B cell (primary cell): ENCODE data around the gene SMIM13. TPM values are rescaled to one million over a fixed set of nuclear protein-coding genes. Genes with fewer than 3 reads are reported as not detected.

Experiments used
- ATAC-seq: fragments of 200-7000 bp; cut with Tn5 transposase; one replicate; pipeline ENCODE4 v1.10.0; 2021; ENCODE audit warnings: low read depth, mild to moderate bottlenecking, moderate number of reproducible peaks, moderate library complexity
- CTCF ChIA-PET: fragments of 350-600 bp; sonication (Branson Sonifier 250); formaldehyde crosslinking; loops from one replicate; lab custom pipeline; 2021; ENCODE audit warnings: antibody characterized with exemption, inconsistent platforms; lab: Charles Lee
- POLR2A ChIA-PET: fragments of 350-600 bp; sonication (Branson Sonifier 250); formaldehyde crosslinking; loops from one replicate; lab custom pipeline; 2021; ENCODE audit warnings: antibody characterized with exemption; lab: Charles Lee
- DNase-seq: peaks from one replicate; pipeline ENCODE4 v3.0.0; 2013
- H2AFZ ChIP-seq: 2 replicates; pipeline ENCODE4 v1.6.1; 2012; ENCODE audit warnings: mild to moderate bottlenecking, low read depth, low read length; ENCODE audit not compliant: insufficient read depth, poor library complexity, severe bottlenecking
- H3K27ac ChIP-seq, 2 donors: 1 replicate in 1 of 2; 2 replicates in 1 of 2; pipeline ENCODE4 v1.5.1; 2012 to 2013; ENCODE audit warnings: low read length in 2 of 2, mild to moderate bottlenecking in 2 of 2, moderate library complexity in 1 of 2
- H3K27me3 ChIP-seq, 4 experiments: fragments of 200-600 bp in 1 of 4; sonication (generic) in 1 of 4; replicated peaks in 1 of 4; 1 replicate in 2 of 4; 2 replicates in 2 of 4; pipeline versions ENCODE4 v1.6.1 to v1.7.0; 2013 to 2016; ENCODE audit warnings: low read length in 3 of 4, mild to moderate bottlenecking in 2 of 4, mixed read lengths in 1 of 4, moderate library complexity in 1 of 4; ENCODE audit not compliant: insufficient read depth in 4 of 4, control insufficient read depth in 3 of 4; ENCODE audit errors: control extremely low read depth in 1 of 4
- H3K36me3 ChIP-seq, 2 experiments: replicated peaks in 1 of 2; 1 replicate in 1 of 2; 2 replicates in 1 of 2; pipeline versions ENCODE4 v1.6.1 to v1.7.1; 2013; ENCODE audit warnings: low read length in 1 of 2; ENCODE audit not compliant: insufficient read depth in 2 of 2, control insufficient read depth in 1 of 2; ENCODE audit errors: control extremely low read depth in 1 of 2, extremely low read depth in 1 of 2
- H3K4me1 ChIP-seq, 2 donors: fragments of 200-600 bp in 1 of 2; sonication (generic) in 1 of 2; 1 replicate in 1 of 2; 2 replicates in 1 of 2; pipeline versions ENCODE4 v1.5.1 to v1.6.1; 2013 to 2017; ENCODE audit warnings: low read length in 2 of 2; ENCODE audit not compliant: control insufficient read depth in 2 of 2, insufficient read depth in 2 of 2
- H3K4me2 ChIP-seq: replicated peaks from 2 replicates; pipeline ENCODE3; 2012; ENCODE audit warnings: mild to moderate bottlenecking, low read depth, low read length; ENCODE audit not compliant: poor library complexity, severe bottlenecking
- H3K4me3 ChIP-seq, 5 experiments: fragments of 200-600 bp in 1 of 5; sonication (generic) in 1 of 5; 1 replicate in 3 of 5; 2 replicates in 2 of 5; pipeline versions ENCODE4 v1.5.1 to v1.7.0; 2011 to 2016; ENCODE audit warnings: low read length in 4 of 5, mild to moderate bottlenecking in 4 of 5, low read depth in 2 of 5, control low read depth in 1 of 5, moderate library complexity in 1 of 5; ENCODE audit not compliant: insufficient read depth in 1 of 5; ENCODE audit errors: control extremely low read depth in 1 of 5, extremely low read depth in 1 of 5
- H3K79me2 ChIP-seq: fragments of 200-600 bp; sonication (generic); one replicate; pipeline ENCODE4 v1.6.0; 2016; ENCODE audit warnings: low read length; ENCODE audit not compliant: control insufficient read depth, insufficient read depth
- H3K9ac ChIP-seq: fragments of 200-600 bp; sonication (generic); 2 replicates; pipeline ENCODE4 v1.6.1; 2017; ENCODE audit warnings: mild to moderate bottlenecking, low read length, moderate library complexity
- H3K9me3 ChIP-seq, 3 donors: one replicate each; pipeline versions ENCODE4 v1.6.1 to v1.7.1; 2013; ENCODE audit warnings: low read length in 2 of 3; ENCODE audit not compliant: control insufficient read depth in 2 of 3, insufficient read depth in 1 of 3; ENCODE audit errors: control extremely low read depth in 1 of 3
- H4K20me1 ChIP-seq: 2 replicates; pipeline ENCODE4 v1.6.0; 2012; ENCODE audit warnings: mild to moderate bottlenecking, low read length; ENCODE audit not compliant: insufficient read depth, control insufficient read depth, poor library complexity, severe bottlenecking
- H3K27ac Mint-ChIP-seq: one replicate; pipeline ENCODE4 v1.8.0; 2021; ENCODE audit warnings: mixed read lengths
- H3K27me3 Mint-ChIP-seq: one replicate; pipeline ENCODE4 v1.8.0; 2021; ENCODE audit warnings: mixed read lengths
- H3K4me1 Mint-ChIP-seq: one replicate; pipeline ENCODE4 v1.8.0; 2021; ENCODE audit warnings: mixed read lengths
- H3K4me3 Mint-ChIP-seq: one replicate; pipeline ENCODE4 v1.8.0; 2021; ENCODE audit warnings: mixed read lengths
- H3K9me3 Mint-ChIP-seq: one replicate; pipeline ENCODE4 v1.8.0; 2022; ENCODE audit warnings: mixed read lengths; ENCODE audit not compliant: insufficient read depth
- CTCF ChIP-seq: fragments of 200-600 bp; IDR thresholded peaks from one replicate; pipeline ENCODE4 v1.8.0; 2022; ENCODE audit warnings: antibody characterized with exemption, mild to moderate bottlenecking
- EZH2 ChIP-seq: IDR thresholded peaks from 2 replicates; pipeline ENCODE4 v1.6.1; 2012; ENCODE audit warnings: borderline replicate concordance, low read depth, mild to moderate bottlenecking, moderate library complexity, low read length; ENCODE audit not compliant: insufficient read depth, poor library complexity, severe bottlenecking
- WGBS: methylation state at CpG from one replicate; pipeline ENCODE4 v1.1.5; 2013; ENCODE audit warnings: missing lambda C conversion rate; ENCODE audit not compliant: insufficient coverage; 5-methylcytosine and 5-hydroxymethylcytosine counted together
- intact Hi-C: fragments of 100-400 bp; cut with micrococcal nuclease; formaldehyde crosslinking; loops from one replicate; pipeline ENCODE4 v1.10.0; 2022
- polyA plus RNA-seq: library from polyadenylated mRNA; depleted of rRNA; stranded (reverse); fragments of >200 nt; gene quantifications from 2 replicates; pipeline ENCODE4 v1.2.3, GENCODE V29; 2012
- total RNA-seq, 2 donors: library from RNA; stranded (reverse); fragments of 120-200 nt in 1 of 2; gene quantifications; 1 replicate in 1 of 2; 2 replicates in 1 of 2; pipeline versions ENCODE4 v1.2.3 to v1.2.4, GENCODE V29; 2013 to 2022

Gene SMIM13
- total and polyA plus RNA-seq, 2 donors (not counting 1 experiment from before 2014, with no cell fraction given), result 2.1 to 5.5 TPM

- H3K4me3 ChIP-seq, result no peak overlapping the region
- H3K79me2 ChIP-seq, result no peaks in the 10 kb centered on the region
- intact Hi-C loops, result no loop called here
- DNase-seq (no peak), ATAC-seq (no peak)
- TF ChIP-seq CTCF (no peak), EZH2 (no peak)
- H3K27me3 ChIP-seq, result peaks cover 0 to 3% (median 3%) of the 10 kb centered on the region in 4 experiments
- no CpG with 5 or more reads among the region's 4 CpGs for WGBS
- Mint-ChIP-seq H3K9me3 (no peaks in the 10 kb centered on the region), H3K4me3 (no peak overlapping the region), H3K4me1 (no peaks in the 10 kb centered on the region), H3K27ac (no peak overlapping the region), H3K27me3 (peaks cover 21% of the 10 kb centered on the region)
- H3K36me3 ChIP-seq, result no peaks in the 10 kb centered on the region
- no peak overlapping the region for H3K9ac ChIP-seq
- H3K9me3 ChIP-seq, result peaks cover 0 to 4% (median 0%) of the 10 kb centered on the region in 3 donors
- CTCF ChIA-PET, result no interaction called here
- H4K20me1 ChIP-seq, result no peaks in the 10 kb centered on the region
- H3K4me2 ChIP-seq, result no peak overlapping the region
- H3K4me1 ChIP-seq, result no peaks in the 10 kb centered on the region
- no peak overlapping the region for H2AFZ ChIP-seq
- POLR2A ChIA-PET, result no interaction called here
- H3K27ac ChIP-seq, result no peak overlapping the region
Measured at GRCh38 chr6:11062083-11062482, 31.6 kb upstream of the SMIM13 start.

- H3K27me3 Mint-ChIP-seq, result peaks cover 21% of the 10 kb centered on the region
- H3K4me3 Mint-ChIP-seq, result no peak overlapping the region
- Histone ChIP-seq H3K27ac (no peak overlapping the region), H3K4me2 (no peak overlapping the region), H3K27me3 (peaks cover 0 to 3% (median 3%) of the 10 kb centered on the region in 4 experiments), H3K4me3 (no peak overlapping the region), H3K79me2 (no peaks in the 10 kb centered on the region), H3K4me1 (no peaks in the 10 kb centered on the region), H3K36me3 (no peaks in the 10 kb centered on the region), H3K9ac (no peak overlapping the region), H2AFZ (no peak overlapping the region), H4K20me1 (no peaks in the 10 kb centered on the region), H3K9me3 (peaks cover 0 to 4% (median 0%) of the 10 kb centered on the region in 3 donors)
- ChIA-PET POLR2A (no interaction called here), CTCF (no interaction called here)
- TF ChIP-seq CTCF (no peak), EZH2 (no peak)
- no peak overlapping the region for H3K27ac Mint-ChIP-seq
- H3K9me3 Mint-ChIP-seq, result no peaks in the 10 kb centered on the region
- WGBS, result no CpG with 5 or more reads among the region's 2 CpGs
- intact Hi-C loops, result no loop called here
- no peaks in the 10 kb centered on the region for H3K4me1 Mint-ChIP-seq
- DNase-seq (no peak), ATAC-seq (no peak)
Measured at GRCh38 chr6:11062715-11063114, 30.9 kb upstream of the SMIM13 start.
